HG02973 (cell line): ENCODE results near the gene RCSD1.
"Not testable (repeated sequence)": the region's sequence is repeated elsewhere in the genome, so short reads cannot be mapped to it uniquely, and the experiment has no call there.

Experiments
- ATAC-seq: cut with Tn5 transposase; IDR thresholded peaks from one replicate; pipeline ENCODE4 v1.9.1; 2021; ENCODE audit warnings: moderate library complexity; ENCODE audit not compliant: unreplicated experiment

The RCSD1 gene

GRCh38 chr1:167629681-167630567, at the start of gene RCSD1:
Gene RCSD1, plus strand, starts transcription at chr1:167630232. Its CDS starts 192 bp downstream, at chr1:167630424.
- peak; percentile 23 for ATAC-seq

- no peak for ATAC-seq
Observed at GRCh38 chr1:167582064-167582463, 48.0 kb upstream of the RCSD1 start.

- ATAC-seq = no peak
Observed at GRCh38 chr1:167582722-167583121, 47.3 kb upstream of the RCSD1 start.

- ATAC-seq = no peak
Observed at GRCh38 chr1:167584581-167584980, 45.5 kb upstream of the RCSD1 start.

- no peak for ATAC-seq
Observed at GRCh38 chr1:167587342-167587741, 42.7 kb upstream of the RCSD1 start.

- no peak for ATAC-seq
Observed at GRCh38 chr1:167587872-167588271, 42.2 kb upstream of the RCSD1 start.

- no peak for ATAC-seq
Observed at GRCh38 chr1:167588361-167588760, 41.7 kb upstream of the RCSD1 start.

- no peak for ATAC-seq
Observed at GRCh38 chr1:167592475-167592874, 37.6 kb upstream of the RCSD1 start.

- no peak for ATAC-seq
Observed at GRCh38 chr1:167593860-167594259, 36.2 kb upstream of the RCSD1 start.

- ATAC-seq = no peak
Observed at GRCh38 chr1:167594822-167595221, 35.2 kb upstream of the RCSD1 start.

GRCh38 chr1:167599957-167600581, 30.0 kb upstream of the RCSD1 start:
- peak; percentile 62 for ATAC-seq

- no peak for ATAC-seq
Observed at GRCh38 chr1:167601442-167602383, 28.3 kb upstream of the RCSD1 start.

GRCh38 chr1:167602840-167603239, 27.2 kb upstream of the RCSD1 start:
- no peak for ATAC-seq

- ATAC-seq = no peak
Observed at GRCh38 chr1:167605576-167605975, 24.5 kb upstream of the RCSD1 start.

GRCh38 chr1:167611983-167612382, 18.0 kb upstream of the RCSD1 start:
- no peak for ATAC-seq

- no peak for ATAC-seq
Observed at GRCh38 chr1:167612587-167613385, 17.2 kb upstream of the RCSD1 start.

GRCh38 chr1:167613984-167614383, 16.0 kb upstream of the RCSD1 start:
- not testable (repeated sequence) for ATAC-seq

- ATAC-seq = no peak
Observed at GRCh38 chr1:167614851-167615250, 15.2 kb upstream of the RCSD1 start.

GRCh38 chr1:167616521-167616920, 13.5 kb upstream of the RCSD1 start:
- ATAC-seq = no peak
